GM19328 (cell line): ENCODE measurements around the gene CHAT.
"Not testable (repeated sequence)": the region's sequence is repeated elsewhere in the genome, so short reads cannot be mapped to it uniquely, and the experiment has no call there.

ENCODE experiments used
- ATAC-seq: cut with Tn5 transposase; IDR thresholded peaks from one replicate; pipeline ENCODE4 v1.9.1; 2021; ENCODE audit warnings: mild to moderate bottlenecking, moderate library complexity; ENCODE audit not compliant: unreplicated experiment

CHAT gene

GRCh38 chr10:49679480-49679893, 65.7 kb downstream of the CHAT start, which contains the start of gene C10orf53:
C10orf53 (plus strand) TSS chr10:49679651; CDS start chr10:49679698, 47 bp downstream.
- no peak for ATAC-seq

GRCh38 chr10:49682449-49682848, 68.6 kb downstream of the CHAT start:
- ATAC-seq, result not testable (repeated sequence)

GRCh38 chr10:49682879-49683278, 69.0 kb downstream of the CHAT start:
- ATAC-seq, result no peak

- no peak for ATAC-seq
Observed at GRCh38 chr10:49686651-49687050, 72.8 kb downstream of the CHAT start.

GRCh38 chr10:49688261-49688846, 74.5 kb downstream of the CHAT start:
- no peak for ATAC-seq

- no peak for ATAC-seq
Observed at GRCh38 chr10:49688920-49689319, 75.1 kb downstream of the CHAT start.

- ATAC-seq, result no peak
Observed at GRCh38 chr10:49689882-49690510, 76.2 kb downstream of the CHAT start.

- ATAC-seq, result no peak
Observed at GRCh38 chr10:49690698-49691356, 77.0 kb downstream of the CHAT start.

- no peak for ATAC-seq
Observed at GRCh38 chr10:49691588-49691987, 77.8 kb downstream of the CHAT start.

- ATAC-seq, result no peak
Observed at GRCh38 chr10:49694466-49694865, 80.6 kb downstream of the CHAT start.

- ATAC-seq, result no peak
Observed at GRCh38 chr10:49696311-49696710, 82.5 kb downstream of the CHAT start.

- ATAC-seq, result no peak
Observed at GRCh38 chr10:49698679-49699078, 84.8 kb downstream of the CHAT start.

GRCh38 chr10:49700211-49700610, 86.4 kb downstream of the CHAT start:
- ATAC-seq, result no peak

- ATAC-seq, result no peak
Observed at GRCh38 chr10:49700997-49701396, 87.2 kb downstream of the CHAT start.

GRCh38 chr10:49707585-49707984, 93.7 kb downstream of the CHAT start:
- ATAC-seq, result no peak

- ATAC-seq, result no peak
Observed at GRCh38 chr10:49709934-49710333, 96.1 kb downstream of the CHAT start.

GRCh38 chr10:49710966-49711365, 97.1 kb downstream of the CHAT start:
- ATAC-seq, result no peak

GRCh38 chr10:49711481-49711880, 97.6 kb downstream of the CHAT start:
- no peak for ATAC-seq

GRCh38 chr10:49713266-49713665, 99.4 kb downstream of the CHAT start:
- no peak for ATAC-seq
